HepG2 (cell line): Measurements from ENCODE around the gene DNAJC12. TPM values are rescaled to one million over a fixed set of nuclear protein-coding genes. Genes with fewer than 3 reads are reported as not detected.

Source experiments
- DR1 ChIP-seq: sonication (generic); formaldehyde crosslinking; IDR thresholded peaks from 2 replicates; pipeline ENCODE4 v1.8.0; 2021; ENCODE audit warnings: mild to moderate bottlenecking, missing genetic modification reagents, inconsistent platforms
- FOXM1 ChIP-seq: sonication (generic); formaldehyde crosslinking; IDR thresholded peaks from 2 replicates; pipeline ENCODE4 v1.5.0; 2020; ENCODE audit warnings: missing genetic modification reagents
- GMEB2 ChIP-seq: IDR thresholded peaks from 2 replicates; pipeline ENCODE4 v1.6.1; 2016; ENCODE audit warnings: missing biosample characterization, missing genetic modification reagents, low read depth
- HDAC6 ChIP-seq: fragments of 200-600 bp; sonication (generic); IDR thresholded peaks from 2 replicates; pipeline ENCODE4 v1.7.0; 2017; ENCODE audit warnings: mild to moderate bottlenecking, antibody characterized with exemption, low read length, low read depth
- JUND ChIP-seq: sonication (generic); formaldehyde crosslinking; IDR thresholded peaks from 2 replicates; pipeline ENCODE4 v1.8.0; 2022; ENCODE audit warnings: mild to moderate bottlenecking, missing genetic modification reagents
- MAF1 ChIP-seq: sonication (generic); formaldehyde crosslinking; IDR thresholded peaks from 2 replicates; pipeline ENCODE4 v1.5.0; 2020; ENCODE audit warnings: missing genetic modification reagents, borderline replicate concordance
- NFE2 ChIP-seq: sonication (generic); formaldehyde crosslinking; IDR thresholded peaks from 2 replicates; pipeline ENCODE4 v1.4.0; 2020; ENCODE audit warnings: missing genetic modification reagents
- PCBP2 ChIP-seq: fragments of 200-400 bp; formaldehyde crosslinking; optimal IDR thresholded peaks from 2 replicates; pipeline ENCODE3; 2018; ENCODE audit warnings: low read length, low read depth; ENCODE audit not compliant: poor library complexity, severe bottlenecking
- PITX1 ChIP-seq: sonication (generic); formaldehyde crosslinking; IDR thresholded peaks from 2 replicates; pipeline ENCODE4 v1.5.1; 2020; ENCODE audit warnings: mild to moderate bottlenecking, missing genetic modification reagents
- PPARG ChIP-seq: conservative IDR thresholded peaks from 2 replicates; pipeline ENCODE4 v1.6.1; 2016; ENCODE audit warnings: missing biosample characterization, missing genetic modification reagents
- RXRA ChIP-seq: sonication (generic); formaldehyde crosslinking; IDR thresholded peaks from 2 replicates; pipeline ENCODE4 v1.5.1; 2020; ENCODE audit warnings: missing genetic modification reagents
- SMAD3 ChIP-seq: sonication (generic); formaldehyde crosslinking; IDR thresholded peaks from 2 replicates; pipeline ENCODE4 v1.4.0; 2020; ENCODE audit warnings: missing genetic modification reagents
- SNAPC5 ChIP-seq: sonication (generic); formaldehyde crosslinking; IDR thresholded peaks from 2 replicates; pipeline ENCODE4 v1.8.1; 2023; ENCODE audit warnings: mild to moderate bottlenecking, missing genetic modification reagents, borderline replicate concordance
- SOX13 ChIP-seq, 3 experiments: fragments of 450-650 bp in 1 of 3; sonication (generic) in 1 of 3; formaldehyde crosslinking in 1 of 3; IDR thresholded peaks in 2 of 3; conservative IDR thresholded peaks in 1 of 3; 2 replicates each; pipeline versions ENCODE4 v1.5.0 to v1.6.1; 2016 to 2020; ENCODE audit warnings: antibody characterized with exemption in 1 of 3, mild to moderate bottlenecking in 1 of 3, missing compliant biosample characterization in 1 of 3, missing genetic modification reagents in 1 of 3, moderate library complexity in 1 of 3
- STAT6 ChIP-seq: sonication (generic); formaldehyde crosslinking; IDR thresholded peaks from 2 replicates; pipeline ENCODE4 v1.4.0; 2020; ENCODE audit warnings: missing genetic modification reagents, mild to moderate bottlenecking, borderline replicate concordance
- TCF7 ChIP-seq: sonication (generic); IDR thresholded peaks from 2 replicates; pipeline ENCODE4 v1.6.1; 2016; ENCODE audit warnings: antibody characterized with exemption, low read depth
- ZBTB1 ChIP-seq: sonication (generic); formaldehyde crosslinking; IDR thresholded peaks from 2 replicates; pipeline ENCODE4 v1.4.0; 2020; ENCODE audit warnings: missing genetic modification reagents, borderline replicate concordance
- ZC3H13 ChIP-seq: sonication (generic); formaldehyde crosslinking; IDR thresholded peaks from 2 replicates; pipeline ENCODE4 v1.8.1; 2023; ENCODE audit warnings: mild to moderate bottlenecking, missing genetic modification reagents, moderate library complexity
- ZNF12 ChIP-seq: sonication (generic); formaldehyde crosslinking; IDR thresholded peaks from 2 replicates; pipeline ENCODE4 v1.5.0; 2020; ENCODE audit warnings: missing genetic modification reagents
- ZNF577 ChIP-seq: sonication (generic); formaldehyde crosslinking; IDR thresholded peaks from 2 replicates; pipeline ENCODE4 v1.4.0; 2020; ENCODE audit warnings: mild to moderate bottlenecking, low read depth, missing genetic modification reagents, borderline replicate concordance
- ZNF770 ChIP-seq: sonication (generic); formaldehyde crosslinking; IDR thresholded peaks from 2 replicates; pipeline ENCODE4 v1.5.0; 2020; ENCODE audit warnings: mild to moderate bottlenecking, missing genetic modification reagents
- ZNF788 ChIP-seq: sonication (generic); formaldehyde crosslinking; IDR thresholded peaks from 2 replicates; pipeline ENCODE4 v1.5.0; 2020; ENCODE audit warnings: mild to moderate bottlenecking, missing genetic modification reagents, borderline replicate concordance
- ZNF841 ChIP-seq: sonication (generic); formaldehyde crosslinking; IDR thresholded peaks from 2 replicates; pipeline ENCODE4 v1.8.1; 2023; ENCODE audit warnings: missing genetic modification reagents, borderline replicate concordance
- polyA plus RNA-seq, 8 experiments: library from polyadenylated mRNA; depleted of rRNA in 3 of 8; stranded (reverse) in 7 of 8; unstranded in 1 of 8; fragments of >200 nt; fragmentation: Illumina TruSeq in 4 of 8; extraction: Trizol in 4 of 8; gene quantifications; 2 replicates each; pipeline versions ENCODE4 v1.2.1 to v1.2.3, GENCODE V29; 2011 to 2016; ENCODE audit warnings: low read depth in 4 of 8, missing spikeins in 1 of 8, mixed read lengths in 1 of 8; ENCODE audit not compliant: insufficient read depth in 1 of 8
- total RNA-seq, 5 experiments: library from RNA; depleted of rRNA; stranded (reverse); fragments of >200 nt; fragmentation: Illumina TruSeq; extraction: Trizol; gene quantifications; 2 replicates each; pipeline ENCODE4 v1.2.3, GENCODE V29; 2016; ENCODE audit warnings: low read depth in 1 of 5

Gene DNAJC12
- total and polyA plus RNA-seq, 2 of the 13 experiments (the other 11 are each of a cell fraction or from before 2014, with no cell fraction given), result 11.6 to 43.9 TPM

GRCh38 chr10:67803588-67804394 is 34.2 kb downstream of the DNAJC12 start (continued):
- TF ChIP-seq ZNF770 (no peak), HDAC6 (no peak), ZBTB1 (CRISPR knock-in tag) (no peak), PITX1 (CRISPR knock-in tag) (0 out of 2 replicates have a peak, but pooled peaks have one; percentile 47), SNAPC5 (CRISPR knock-in tag) (peak; percentile 51; the same call in 1 of the 2 replicates), STAT6 (CRISPR knock-in tag) (peak; percentile 97), SOX13 (IDR thresholded peaks at IDR 0.05) (peak; percentile 93), SOX13 (CRISPR knock-in tag; conservative IDR thresholded peaks at IDR 0.05 in 1 of 2, IDR thresholded peaks at IDR 0.05 in 1 of 2) (peak in 1 of 2 experiments; percentile 97; a peak in 2 of 4 replicates), MAF1 (CRISPR knock-in tag) (no peak), SMAD3 (CRISPR knock-in tag) (peak; percentile 78), PPARG (CRISPR knock-in tag) (peak; percentile 76), FOXM1 (no peak), GMEB2 (CRISPR knock-in tag) (no peak; the same call in 1 of the 2 replicates), DR1 (CRISPR knock-in tag) (no peak), TCF7 (peak; percentile 98), ZNF788 (CRISPR knock-in tag) (no peak), NFE2 (no peak), ZNF577 (CRISPR knock-in tag) (no peak), ZNF12 (CRISPR knock-in tag) (no peak), JUND (peak; percentile 71; the same call in 1 of the 2 replicates), PCBP2 (no peak), RXRA (CRISPR knock-in tag) (no peak; the same call in 1 of the 2 replicates), ZC3H13 (CRISPR knock-in tag) (no peak), ZNF841 (CRISPR knock-in tag) (no peak)
